K562 (cell line): ENCODE data around the gene POT1. TPM values are rescaled to one million over a fixed set of nuclear protein-coding genes. Genes with fewer than 3 reads are reported as not detected.
A peak's percentile ranks its signal among the peaks of the same experiment; 100 is the strongest.

Experiments
- CTCFL ChIP-seq: IDR thresholded peaks from 2 replicates; pipeline ENCODE4 v1.6.1; 2011; ENCODE audit warnings: borderline replicate concordance, low read depth, mild to moderate bottlenecking, moderate library complexity, low read length; ENCODE audit not compliant: insufficient read depth, poor library complexity, severe bottlenecking
- EP300 ChIP-seq: IDR thresholded peaks from 2 replicates; pipeline ENCODE4 v1.6.1; 2012; ENCODE audit warnings: low read length, improper control_type of control experiment
- GATAD2A ChIP-seq: fragments of 450-650 bp; IDR thresholded peaks from 2 replicates; pipeline ENCODE4 v1.6.1; 2017
- GATAD2B ChIP-seq: fragments of 450-650 bp; IDR thresholded peaks from 2 replicates; pipeline ENCODE4 v1.6.1; 2017; ENCODE audit warnings: mild to moderate bottlenecking, borderline replicate concordance
- HMBOX1 ChIP-seq: sonication (generic); IDR thresholded peaks from 2 replicates; pipeline ENCODE4 v1.6.1; 2016
- JUNB ChIP-seq: fragments of 450-650 bp; formaldehyde crosslinking; conservative IDR thresholded peaks from 2 replicates; pipeline ENCODE4 v1.4.0; 2020; ENCODE audit warnings: mild to moderate bottlenecking
- KDM1A ChIP-seq, 2 experiments: fragments of 450-650 bp; IDR thresholded peaks; 2 replicates each; pipeline ENCODE4 v1.6.1; 2016; ENCODE audit warnings: mild to moderate bottlenecking in 2 of 2
- NRF1 ChIP-seq, 2 experiments: fragments of 450-650 bp; IDR thresholded peaks in 1 of 2; conservative IDR thresholded peaks in 1 of 2; 2 replicates each; pipeline ENCODE4 v1.6.1; 2014; ENCODE audit warnings: mild to moderate bottlenecking in 2 of 2
- RB1 ChIP-seq: fragments of 450-650 bp; IDR thresholded peaks from 2 replicates; pipeline ENCODE4 v1.6.1; 2017; ENCODE audit warnings: low read depth, mild to moderate bottlenecking
- RBM34 ChIP-seq: fragments of 200-400 bp; formaldehyde crosslinking; IDR thresholded peaks from 2 replicates; pipeline ENCODE4 v1.6.1; 2018; ENCODE audit warnings: low read length, borderline replicate concordance; ENCODE audit not compliant: insufficient read depth
- RNF219 ChIP-seq: fragments of 250-450 bp; sonication (Bioruptor Pico); IDR thresholded peaks from 2 replicates; pipeline ENCODE4 v1.5.0; 2022; ENCODE audit warnings: mild to moderate bottlenecking
- SIN3B ChIP-seq: fragments of 450-650 bp; IDR thresholded peaks from 2 replicates; pipeline ENCODE4 v1.6.1; 2017; ENCODE audit warnings: low read depth, mild to moderate bottlenecking, moderate library complexity
- SP2 ChIP-seq: IDR thresholded peaks from 2 replicates; pipeline ENCODE4 v1.6.1; 2011; ENCODE audit warnings: mild to moderate bottlenecking, low read depth, low read length, moderate library complexity; ENCODE audit not compliant: poor library complexity, severe bottlenecking; ENCODE audit errors: extremely low read depth
- TCF7L2 ChIP-seq: fragments of 150-350 bp; IDR thresholded peaks from 2 replicates; pipeline ENCODE4 v1.6.1; 2016; ENCODE audit warnings: low read depth, mild to moderate bottlenecking, low read length, moderate library complexity
- TOE1 ChIP-seq, 2 experiments: fragments of 450-650 bp in 1 of 2; sonication (generic) in 1 of 2; formaldehyde crosslinking in 1 of 2; IDR thresholded peaks; 2 replicates each; pipeline versions ENCODE4 v1.7.1 to v1.8.0; 2016 to 2022; ENCODE audit warnings: borderline replicate concordance in 2 of 2, mild to moderate bottlenecking in 2 of 2, antibody characterized with exemption in 1 of 2, inconsistent platforms in 1 of 2, low read depth in 1 of 2, missing genetic modification reagents in 1 of 2, moderate library complexity in 1 of 2
- ZFP36 ChIP-seq: fragments of 150-350 bp; IDR thresholded peaks from 2 replicates; pipeline ENCODE4 v1.6.1; 2018; ENCODE audit warnings: low read length, low read depth; ENCODE audit not compliant: partially characterized antibody
- ZNF311 ChIP-seq: fragments of 250-450 bp; sonication (Bioruptor Pico); IDR thresholded peaks from 2 replicates; pipeline ENCODE4 v1.4.0; 2020; ENCODE audit warnings: mild to moderate bottlenecking, moderate library complexity
- ZNF518B ChIP-seq: fragments of 250-450 bp; sonication (Bioruptor Pico); IDR thresholded peaks from 2 replicates; pipeline ENCODE4 v1.5.0; 2021; ENCODE audit warnings: mild to moderate bottlenecking, moderate library complexity
- ZNF583 ChIP-seq: fragments of 250-450 bp; sonication (Bioruptor Pico); IDR thresholded peaks from 2 replicates; pipeline ENCODE4 v1.4.0; 2020
- ZNF785 ChIP-seq: fragments of 250-450 bp; sonication (Bioruptor Pico); IDR thresholded peaks from 2 replicates; pipeline ENCODE4 v1.4.0; 2020; ENCODE audit warnings: mild to moderate bottlenecking
- polyA plus RNA-seq, 8 experiments: library from polyadenylated mRNA; depleted of rRNA in 4 of 8; stranded (reverse) in 5 of 8; unstranded in 3 of 8; fragments of >200 nt; fragmentation: Nextera tagmentation in 2 of 8; fragmentation: Illumina TruSeq in 1 of 8; extraction: Ambion mirVana in 2 of 8; extraction: Trizol in 1 of 8; gene quantifications; 2 replicates each; pipeline versions ENCODE4 v1.2.1 to v1.2.3, GENCODE V29; 2011 to 2014; ENCODE audit warnings: inconsistent platforms in 1 of 8, missing spikeins in 1 of 8
- total RNA-seq, 7 experiments: library from RNA; depleted of rRNA in 6 of 7; stranded (reverse); fragments of >200 nt in 6 of 7; fragmentation: Illumina TruSeq in 2 of 7; extraction: Trizol in 2 of 7; gene quantifications; 2 replicates each; pipeline versions ENCODE4 v1.2.1 to v1.2.3, GENCODE V29; 2011 to 2021; ENCODE audit warnings: low replicate concordance in 1 of 7

POT1 gene
- total and polyA plus RNA-seq, 9 of the 15 experiments (the other 6 are each of a cell fraction or from before 2014, with no cell fraction given), result 37.9 to 140 (median 63.6) TPM

- TF ChIP-seq TOE1 (IDR thresholded peaks at IDR 0.05; ENCODE audit: borderline replicate concordance) (no peak), TOE1 (CRISPR knock-in tag; IDR thresholded peaks at IDR 0.05; ENCODE audit: borderline replicate concordance, low read depth) (no peak), ZNF785 (CRISPR knock-in tag) (no peak), GATAD2A (no peak), SIN3B (peak; percentile 89), NRF1 (conservative IDR thresholded peaks at IDR 0.05 in 1 of 2, IDR thresholded peaks at IDR 0.05 in 1 of 2) (peak; percentile 98 to 99), GATAD2B (no peak), JUNB (CRISPR knock-in tag) (peak; percentile 80), EP300 (peak; percentile 64), ZNF518B (CRISPR knock-in tag) (no peak), TCF7L2 (no peak), KDM1A (IDR thresholded peaks at IDR 0.05) (no peak), ZNF311 (CRISPR knock-in tag) (no peak), ZFP36 (no peak), SP2 (no peak), ZNF583 (no peak), CTCFL (no peak), RNF219 (CRISPR knock-in tag) (no peak), RBM34 (no peak), HMBOX1 (no peak), RB1 (peak; percentile 84)
These were observed at the start of gene POT1 (continued) for GRCh38 chr7:124929467-124930172.
